Sigmoid colon (tissue), 3 donors: ENCODE measurements around the gene PPP1R26.
"Not testable (repeated sequence)": the region's sequence is repeated elsewhere in the genome, so short reads cannot be mapped to it uniquely, and the experiment has no call there.

Experiments used
- POLR2A ChIP-seq, 2 donors: fragments of 450-650 bp; IDR thresholded peaks; one replicate each; pipeline ENCODE4 v1.6.1; 2016; ENCODE audit warnings: antibody characterized with exemption in 2 of 2, mild to moderate bottlenecking in 2 of 2, moderate library complexity in 2 of 2
- TF ChIP-seq, protein P1 (sequence below), 4 experiments: fragments of 450-650 bp in 3 of 4; fragments of 200-600 bp in 1 of 4; IDR thresholded peaks; one replicate each; pipeline ENCODE4 v1.5.1; 2016 to 2019; ENCODE audit warnings: antibody characterized with exemption in 4 of 4, mild to moderate bottlenecking in 3 of 4, moderate library complexity in 2 of 4

DNA sequence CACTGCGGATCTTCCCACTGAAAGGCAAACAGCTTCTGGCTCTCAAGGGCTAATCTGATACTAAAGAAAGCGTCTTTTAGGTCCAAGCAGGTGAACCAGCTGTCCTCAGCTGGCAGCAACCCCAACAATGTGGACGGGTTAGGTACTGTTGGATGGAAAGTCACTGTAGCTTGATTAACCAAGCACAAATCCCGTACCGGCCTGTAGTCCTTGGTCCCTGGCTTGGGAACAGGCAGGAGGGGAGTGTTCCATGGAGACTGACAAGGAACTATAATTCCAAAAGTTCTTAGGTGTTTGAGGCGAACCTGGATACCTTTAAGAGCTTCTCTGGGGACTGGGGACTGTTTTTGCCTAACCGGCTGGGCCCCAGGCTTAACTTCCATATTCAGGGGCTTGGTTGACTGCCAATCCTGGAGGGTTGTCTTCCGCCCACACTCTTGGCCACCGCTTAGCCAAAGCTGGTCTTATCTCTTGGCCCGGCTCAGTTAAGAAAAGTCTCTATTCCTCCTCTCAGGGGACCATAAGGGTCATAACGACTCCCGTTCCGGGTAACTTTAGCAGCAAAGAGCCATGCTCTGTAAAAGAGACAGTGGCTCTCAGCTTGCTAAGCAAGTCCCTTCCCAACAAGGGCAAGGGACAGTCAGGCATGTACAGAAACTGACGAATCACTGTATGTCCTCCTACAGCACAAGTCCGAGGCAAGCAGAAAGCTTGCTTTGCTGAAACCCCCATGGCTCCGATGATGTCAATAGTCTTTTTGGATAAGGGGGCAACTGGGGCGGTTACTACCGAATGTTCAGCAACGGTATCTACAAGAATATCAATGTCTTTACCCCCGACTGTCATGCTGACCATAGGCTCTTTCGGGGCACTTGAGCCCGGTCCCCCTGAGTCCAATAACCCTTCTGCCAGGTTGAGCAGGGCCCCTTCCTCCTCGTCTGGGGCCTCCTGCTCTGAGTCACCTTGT is 38.2 kb upstream of the PPP1R26 start:
- TF ChIP-seq, protein P1, sequence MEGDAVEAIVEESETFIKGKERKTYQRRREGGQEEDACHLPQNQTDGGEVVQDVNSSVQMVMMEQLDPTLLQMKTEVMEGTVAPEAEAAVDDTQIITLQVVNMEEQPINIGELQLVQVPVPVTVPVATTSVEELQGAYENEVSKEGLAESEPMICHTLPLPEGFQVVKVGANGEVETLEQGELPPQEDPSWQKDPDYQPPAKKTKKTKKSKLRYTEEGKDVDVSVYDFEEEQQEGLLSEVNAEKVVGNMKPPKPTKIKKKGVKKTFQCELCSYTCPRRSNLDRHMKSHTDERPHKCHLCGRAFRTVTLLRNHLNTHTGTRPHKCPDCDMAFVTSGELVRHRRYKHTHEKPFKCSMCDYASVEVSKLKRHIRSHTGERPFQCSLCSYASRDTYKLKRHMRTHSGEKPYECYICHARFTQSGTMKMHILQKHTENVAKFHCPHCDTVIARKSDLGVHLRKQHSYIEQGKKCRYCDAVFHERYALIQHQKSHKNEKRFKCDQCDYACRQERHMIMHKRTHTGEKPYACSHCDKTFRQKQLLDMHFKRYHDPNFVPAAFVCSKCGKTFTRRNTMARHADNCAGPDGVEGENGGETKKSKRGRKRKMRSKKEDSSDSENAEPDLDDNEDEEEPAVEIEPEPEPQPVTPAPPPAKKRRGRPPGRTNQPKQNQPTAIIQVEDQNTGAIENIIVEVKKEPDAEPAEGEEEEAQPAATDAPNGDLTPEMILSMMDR (IDR thresholded peaks at IDR 0.05) = not testable (repeated sequence)
- TF ChIP-seq POLR2A (IDR thresholded peaks at IDR 0.05) = not testable (repeated sequence)
